A549 (cell line): ENCODE data around the gene ADAMTS14. TPM values are rescaled to one million over a fixed set of nuclear protein-coding genes. Genes with fewer than 3 reads are reported as not detected.

Source experiments
- ATAC-seq, 2 experiments: fragments of 200-7000 bp in 1 of 2; fragments of >200 bp in 1 of 2; cut with Nextera tagmentation in 1 of 2; cut with Tn5 transposase in 1 of 2; 3 replicates each; pipeline versions ENCODE4 v1.8.0 to v1.9.1; 2018 to 2020; ENCODE audit warnings: mild to moderate bottlenecking in 1 of 2, moderate library complexity in 1 of 2
- CTCF ChIA-PET: fragments of 300-600 bp; sonication (Branson Sonifier 250); formaldehyde crosslinking; extraction: SDS; loops from one replicate; lab custom pipeline; 2021; ENCODE audit warnings: antibody characterized with exemption, inconsistent platforms; lab: Yijun Ruan, JAX
- POLR2A ChIA-PET: fragments of 350-600 bp; formaldehyde crosslinking; extraction: SDS; loops from one replicate; lab custom pipeline; 2021; ENCODE audit warnings: antibody characterized with exemption, inconsistent platforms; lab: Yijun Ruan, JAX
- DNase-seq, 2 experiments: peaks; one replicate each; pipeline versions ENCODE4 v3.0.0 to v3.0.0-alpha.2; 2011 to 2016; ENCODE audit warnings: low read depth in 1 of 2, low spot score in 1 of 2
- FAIRE-seq: peaks from 2 replicates; lab custom pipeline; 2011; peaks lifted over from hg19 to GRCh38; lab: Jason Lieb, UNC
- H3K27ac ChIP-seq, 2 experiments: fragments of >200 bp; sonication (Bioruptor Twin); formaldehyde crosslinking; 3 replicates each; pipeline ENCODE4 v1.5.1; 2016 to 2017
- H3K4me1 ChIP-seq: fragments of >200 bp; sonication (Bioruptor Twin); formaldehyde crosslinking; 3 replicates; pipeline ENCODE4 v1.6.1; 2016
- H3K4me2 ChIP-seq: fragments of >200 bp; sonication (Bioruptor Twin); formaldehyde crosslinking; 3 replicates; pipeline ENCODE4 v1.6.1; 2016
- H3K4me3 ChIP-seq: fragments of >200 bp; sonication (Bioruptor Twin); formaldehyde crosslinking; 3 replicates; pipeline ENCODE4 v1.5.1; 2016
- H3K9me3 ChIP-seq: fragments of >200 bp; sonication (Bioruptor Twin); formaldehyde crosslinking; 3 replicates; pipeline ENCODE4 v1.6.1; 2016
- CBX2 ChIP-seq: fragments of 200-600 bp; sonication (generic); IDR thresholded peaks from 2 replicates; pipeline ENCODE4 v1.6.1; 2016; ENCODE audit warnings: low read depth, mild to moderate bottlenecking, borderline replicate concordance
- CEBPB ChIP-seq, 2 experiments: fragments of >200 bp in 1 of 2; sonication (Bioruptor Twin) in 1 of 2; formaldehyde crosslinking in 1 of 2; IDR thresholded peaks; 2 replicates each; pipeline ENCODE4 v1.6.1; 2012 to 2016
- EHF ChIP-seq: fragments of 250-450 bp; sonication (Bioruptor Pico); IDR thresholded peaks from 2 replicates; pipeline ENCODE4 v1.5.0; 2020; ENCODE audit warnings: mild to moderate bottlenecking
- EHMT2 ChIP-seq: fragments of 200-600 bp; sonication (generic); IDR thresholded peaks from 2 replicates; pipeline ENCODE4 v1.6.1; 2016; ENCODE audit warnings: antibody characterized with exemption, low read depth, mild to moderate bottlenecking, moderate library complexity
- FOSL2 ChIP-seq, 2 experiments: fragments of 450-650 bp in 1 of 2; fragments of >200 bp in 1 of 2; sonication (Bioruptor Twin) in 1 of 2; formaldehyde crosslinking; IDR thresholded peaks; 2 replicates each; pipeline versions ENCODE4 v1.5.0 to v1.6.1; 2016 to 2020; ENCODE audit warnings: mild to moderate bottlenecking in 1 of 2, moderate library complexity in 1 of 2
- GATA3 ChIP-seq: IDR thresholded peaks from 2 replicates; pipeline ENCODE4 v1.6.1; 2012; ENCODE audit warnings: borderline replicate concordance
- HDAC2 ChIP-seq: fragments of 200-600 bp; sonication (generic); IDR thresholded peaks from 2 replicates; pipeline ENCODE4 v1.6.1; 2016
- HOXA7 ChIP-seq: fragments of 250-450 bp; sonication (Bioruptor Pico); IDR thresholded peaks from 2 replicates; pipeline ENCODE4 v1.5.0; 2020; ENCODE audit warnings: mild to moderate bottlenecking, moderate library complexity
- HOXB13 ChIP-seq: fragments of 250-450 bp; sonication (Bioruptor Pico); IDR thresholded peaks from 2 replicates; pipeline ENCODE4 v1.5.0; 2020; ENCODE audit warnings: low read depth, mild to moderate bottlenecking, moderate library complexity
- HOXB5 ChIP-seq: fragments of 250-450 bp; sonication (Bioruptor Pico); IDR thresholded peaks from 2 replicates; pipeline ENCODE4 v1.5.0; 2020; ENCODE audit warnings: mild to moderate bottlenecking, moderate library complexity
- JUN ChIP-seq, 2 experiments: fragments of >200 bp; sonication (Bioruptor Twin); formaldehyde crosslinking; IDR thresholded peaks; 2 replicates in 1 of 2; 3 replicates in 1 of 2; pipeline ENCODE4 v1.6.1; 2016 to 2017
- KDM1A ChIP-seq: fragments of 200-600 bp; sonication (generic); IDR thresholded peaks from 2 replicates; pipeline ENCODE4 v1.6.1; 2016; ENCODE audit warnings: low read depth, mild to moderate bottlenecking
- KDM5A ChIP-seq: fragments of 200-600 bp; sonication (generic); IDR thresholded peaks from 2 replicates; pipeline ENCODE4 v1.6.1; 2016; ENCODE audit warnings: antibody characterized with exemption, mild to moderate bottlenecking
- MAFK ChIP-seq: fragments of 450-650 bp; IDR thresholded peaks from 2 replicates; pipeline ENCODE4 v1.6.1; 2014; ENCODE audit not compliant: partially characterized antibody
- NFE2L2 ChIP-seq: fragments of 150-350 bp; conservative IDR thresholded peaks from 2 replicates; pipeline ENCODE4 v1.6.1; 2014; ENCODE audit warnings: low read length
- SMC3 ChIP-seq: fragments of >200 bp; sonication (Bioruptor Twin); formaldehyde crosslinking; IDR thresholded peaks from 3 replicates; pipeline ENCODE4 v1.6.1; 2018; ENCODE audit warnings: inconsistent platforms
- ZFP36 ChIP-seq: fragments of 450-650 bp; IDR thresholded peaks from 2 replicates; pipeline ENCODE4 v1.6.1; 2014; ENCODE audit warnings: borderline replicate concordance; ENCODE audit not compliant: partially characterized antibody
- WGBS: methylation state at CpG from one replicate; pipeline ENCODE4 v1.1.6; 2017; ENCODE audit errors: missing lambda C conversion rate; 5-methylcytosine and 5-hydroxymethylcytosine counted together
- polyA plus RNA-seq, 4 experiments: library from polyadenylated mRNA; depleted of rRNA in 3 of 4; stranded (reverse); fragments of >200 nt; fragmentation: RNase III in 1 of 4; extraction: RNeasy Plus Mini Kit Qiagen cat#74134 plus additional on column Dnase treatment in 1 of 4; gene quantifications; 2 replicates in 3 of 4; 3 replicates in 1 of 4; pipeline ENCODE4 v1.2.3, GENCODE V29; 2011 to 2017
- TF ChIP-seq, protein P1 (sequence below): fragments of 450-650 bp; IDR thresholded peaks from 2 replicates; pipeline ENCODE4 v1.6.1; 2014; ENCODE audit warnings: antibody characterized with exemption
- TF ChIP-seq, protein P2 (sequence below): fragments of 150-350 bp; IDR thresholded peaks from 2 replicates; pipeline ENCODE4 v1.6.1; 2014; ENCODE audit warnings: low read depth, mild to moderate bottlenecking, low read length
- TF ChIP-seq, protein P3 (sequence below): fragments of 250-450 bp; sonication (Bioruptor Pico); IDR thresholded peaks from 2 replicates; pipeline ENCODE4 v1.5.0; 2021; ENCODE audit warnings: mild to moderate bottlenecking, moderate library complexity, borderline replicate concordance
- TF ChIP-seq, protein P4 (sequence below): fragments of >200 bp; sonication (Bioruptor Twin); formaldehyde crosslinking; IDR thresholded peaks from 3 replicates; pipeline ENCODE4 v1.6.1; 2016

ADAMTS14 gene
- polyA plus RNA-seq, 2 of the 4 experiments (the other 2 are of a cell fraction) = 0.03 TPM; not detected in 1

DNA sequence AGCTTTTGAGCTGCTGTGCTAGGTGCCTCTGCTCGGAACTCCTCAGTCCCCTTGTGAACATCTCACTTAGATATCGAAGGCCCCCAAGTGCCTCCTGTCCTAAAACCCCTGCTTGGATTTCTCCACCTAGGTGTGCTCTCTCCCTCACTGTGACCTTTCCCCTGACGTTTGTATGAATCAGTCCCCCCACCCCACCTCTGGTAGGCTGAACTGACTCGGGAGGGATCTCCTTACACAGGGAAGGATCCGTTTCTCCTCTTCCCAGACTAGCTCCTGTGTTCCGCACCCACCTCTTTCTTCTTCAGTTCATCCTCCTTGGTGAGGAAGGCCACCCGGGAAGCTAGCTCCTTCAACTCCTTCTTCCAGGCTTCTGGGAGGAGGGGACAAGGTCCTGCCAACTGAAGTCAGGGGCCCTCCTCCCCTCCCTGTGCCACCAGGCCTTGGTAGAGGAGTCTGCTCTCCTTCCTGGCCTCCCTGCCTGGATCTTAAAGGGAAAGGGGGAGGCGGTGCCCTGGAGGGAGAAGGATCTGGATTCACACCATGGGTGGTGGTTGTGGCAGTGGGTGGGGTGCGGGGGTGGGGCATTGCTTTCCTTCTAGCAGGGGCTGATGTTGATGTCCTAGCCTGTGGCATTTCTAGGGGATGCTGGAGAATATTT, 106.1 kb downstream of the ADAMTS14 start:
- TF ChIP-seq GATA3 (no peak), SMC3 (no peak), CEBPB (IDR thresholded peaks at IDR 0.05) (no peak), JUN (IDR thresholded peaks at IDR 0.05) (no peak)
- H3K9me3 ChIP-seq = no peaks in the 10 kb centered on the region
- whole genome bisulfite sequencing = 62% methylated on average over 8 of the region's 9 CpGs
- ChIA-PET CTCF (interaction anchor here (0.6 to 2.1 kb wide), 5 partner anchors 17 to 84 kb away, joined by 3 to 11 read pairs (median 3); no protein-coding TSS in a partner anchor), POLR2A (no interaction called here)
- no peaks in the 10 kb centered on the region for H3K4me1 ChIP-seq
- DNase-seq (no peak), FAIRE-seq (no peak), ATAC-seq (no peak)
- no peak overlapping the region for H3K4me2 ChIP-seq
- H3K27ac ChIP-seq = no peak overlapping the region
- H3K4me3 ChIP-seq = no peak overlapping the region

GRCh38 chr10:70779088-70779487, 106.8 kb downstream of the ADAMTS14 start:
- ChIA-PET CTCF (interaction anchor here (1.1 to 1.2 kb wide), 2 partner anchors 20 to 27 kb away, joined by 3 to 6 read pairs; no protein-coding TSS in a partner anchor), POLR2A (no interaction called here)
- WGBS = 11% methylated on average over 2 of the region's 2 CpGs
- H3K27ac ChIP-seq = no peak overlapping the region
- H3K9me3 ChIP-seq = no peaks in the 10 kb centered on the region
- no peak overlapping the region for H3K4me3 ChIP-seq
- no peak for FAIRE-seq
- H3K4me1 ChIP-seq = no peaks in the 10 kb centered on the region
- no peak for TF ChIP-seq KDM5A
- TF ChIP-seq, protein P1, sequence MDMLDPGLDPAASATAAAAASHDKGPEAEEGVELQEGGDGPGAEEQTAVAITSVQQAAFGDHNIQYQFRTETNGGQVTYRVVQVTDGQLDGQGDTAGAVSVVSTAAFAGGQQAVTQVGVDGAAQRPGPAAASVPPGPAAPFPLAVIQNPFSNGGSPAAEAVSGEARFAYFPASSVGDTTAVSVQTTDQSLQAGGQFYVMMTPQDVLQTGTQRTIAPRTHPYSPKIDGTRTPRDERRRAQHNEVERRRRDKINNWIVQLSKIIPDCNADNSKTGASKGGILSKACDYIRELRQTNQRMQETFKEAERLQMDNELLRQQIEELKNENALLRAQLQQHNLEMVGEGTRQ = 0 out of 2 replicates have a peak, but pooled peaks have one; percentile 6
- H3K4me2 ChIP-seq = no peak overlapping the region
- no peak for ATAC-seq
- no peak for DNase-seq

DNA sequence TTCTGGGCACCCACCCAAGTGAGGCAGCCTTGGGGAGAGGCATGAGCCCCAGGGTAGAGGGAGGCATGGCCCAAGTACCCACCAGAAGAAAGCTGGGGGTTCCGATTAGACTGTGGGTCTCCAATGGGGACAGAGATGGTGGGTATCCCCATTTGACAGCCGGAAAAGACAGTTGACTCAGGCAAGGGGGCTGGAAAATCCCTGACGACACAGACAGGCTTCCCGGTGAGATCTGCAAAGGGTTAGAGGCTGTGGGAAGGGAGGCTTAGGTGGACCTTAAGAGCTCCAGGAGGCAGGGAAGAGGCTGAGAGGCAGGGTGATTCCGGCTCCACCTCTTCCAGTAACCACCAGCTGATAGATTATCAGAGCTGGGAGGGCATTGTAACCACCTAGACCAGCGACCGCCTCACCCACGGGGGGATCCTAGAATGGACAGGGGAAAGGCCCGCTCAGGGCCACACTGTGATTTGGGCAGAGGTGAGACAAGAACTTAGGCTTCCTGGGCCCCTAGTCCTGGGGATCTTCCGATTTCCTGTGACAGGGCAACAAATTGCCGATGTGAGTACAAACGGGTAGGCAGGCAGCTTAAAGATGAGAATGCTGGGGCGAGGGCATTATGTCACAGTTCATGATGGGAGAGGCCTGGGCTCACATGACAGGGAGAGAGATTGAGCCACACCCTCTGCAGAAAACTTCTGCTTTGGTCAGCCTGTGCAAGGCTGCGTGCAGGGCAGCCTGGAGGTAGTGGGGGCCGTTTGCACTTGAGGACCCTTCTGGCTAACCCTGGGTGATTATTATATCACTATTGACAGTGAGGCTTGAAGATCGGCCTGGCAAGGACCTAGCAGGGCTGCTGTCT, 107.4 kb downstream of the ADAMTS14 start:
- no peak overlapping the region for H3K4me2 ChIP-seq
- TF ChIP-seq, protein P2, sequence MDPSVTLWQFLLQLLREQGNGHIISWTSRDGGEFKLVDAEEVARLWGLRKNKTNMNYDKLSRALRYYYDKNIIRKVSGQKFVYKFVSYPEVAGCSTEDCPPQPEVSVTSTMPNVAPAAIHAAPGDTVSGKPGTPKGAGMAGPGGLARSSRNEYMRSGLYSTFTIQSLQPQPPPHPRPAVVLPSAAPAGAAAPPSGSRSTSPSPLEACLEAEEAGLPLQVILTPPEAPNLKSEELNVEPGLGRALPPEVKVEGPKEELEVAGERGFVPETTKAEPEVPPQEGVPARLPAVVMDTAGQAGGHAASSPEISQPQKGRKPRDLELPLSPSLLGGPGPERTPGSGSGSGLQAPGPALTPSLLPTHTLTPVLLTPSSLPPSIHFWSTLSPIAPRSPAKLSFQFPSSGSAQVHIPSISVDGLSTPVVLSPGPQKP = no peak
- TF ChIP-seq NFE2L2 (no peak), EHF (CRISPR knock-in tag) (no peak), CEBPB (IDR thresholded peaks at IDR 0.05) (no peak), KDM1A (no peak)
- TF ChIP-seq, protein P3, sequence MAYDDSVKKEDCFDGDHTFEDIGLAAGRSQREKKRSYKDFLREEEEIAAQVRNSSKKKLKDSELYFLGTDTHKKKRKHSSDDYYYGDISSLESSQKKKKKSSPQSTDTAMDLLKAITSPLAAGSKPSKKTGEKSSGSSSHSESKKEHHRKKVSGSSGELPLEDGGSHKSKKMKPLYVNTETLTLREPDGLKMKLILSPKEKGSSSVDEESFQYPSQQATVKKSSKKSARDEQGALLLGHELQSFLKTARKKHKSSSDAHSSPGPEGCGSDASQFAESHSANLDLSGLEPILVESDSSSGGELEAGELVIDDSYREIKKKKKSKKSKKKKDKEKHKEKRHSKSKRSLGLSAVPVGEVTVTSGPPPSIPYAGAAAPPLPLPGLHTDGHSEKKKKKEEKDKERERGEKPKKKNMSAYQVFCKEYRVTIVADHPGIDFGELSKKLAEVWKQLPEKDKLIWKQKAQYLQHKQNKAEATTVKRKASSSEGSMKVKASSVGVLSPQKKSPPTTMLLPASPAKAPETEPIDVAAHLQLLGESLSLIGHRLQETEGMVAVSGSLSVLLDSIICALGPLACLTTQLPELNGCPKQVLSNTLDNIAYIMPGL = no peak
- POLR2A ChIA-PET = no interaction called here

DNA sequence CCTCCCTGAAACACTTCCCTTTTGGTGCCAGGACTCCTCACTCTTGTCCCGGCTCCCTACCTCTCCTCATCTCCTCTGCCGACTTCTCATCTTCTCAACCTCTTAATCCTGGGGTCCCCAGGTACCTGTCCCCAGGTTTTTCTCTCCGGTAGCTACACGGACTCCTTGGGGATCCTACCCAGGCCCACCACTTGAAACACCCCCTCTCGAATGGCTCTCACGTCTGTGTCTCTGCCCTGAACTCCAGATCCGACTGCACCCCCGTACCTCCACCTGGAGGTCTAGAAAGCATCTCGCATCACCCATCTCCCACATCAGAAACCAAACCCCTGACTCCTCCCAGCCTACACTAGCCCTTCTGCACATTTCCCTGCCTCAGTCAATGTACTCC, 108.1 kb downstream of the ADAMTS14 start:
- POLR2A ChIA-PET = no interaction called here
- FAIRE-seq (no peak), DNase-seq (no peak), ATAC-seq (no peak)
- no peak overlapping the region for H3K27ac ChIP-seq
- 81% methylated on average over 9 of the region's 9 CpGs for WGBS
- no peak overlapping the region for H3K4me2 ChIP-seq
- CTCF ChIA-PET = interaction anchor here (1.0 to 1.2 kb wide), 2 partner anchors 12 to 21 kb away, joined by 3 to 5 read pairs; no protein-coding TSS in a partner anchor
- no peaks in the 10 kb centered on the region for H3K4me1 ChIP-seq
- H3K9me3 ChIP-seq = no peaks in the 10 kb centered on the region
- no peak overlapping the region for H3K4me3 ChIP-seq
- TF ChIP-seq, protein P4, sequence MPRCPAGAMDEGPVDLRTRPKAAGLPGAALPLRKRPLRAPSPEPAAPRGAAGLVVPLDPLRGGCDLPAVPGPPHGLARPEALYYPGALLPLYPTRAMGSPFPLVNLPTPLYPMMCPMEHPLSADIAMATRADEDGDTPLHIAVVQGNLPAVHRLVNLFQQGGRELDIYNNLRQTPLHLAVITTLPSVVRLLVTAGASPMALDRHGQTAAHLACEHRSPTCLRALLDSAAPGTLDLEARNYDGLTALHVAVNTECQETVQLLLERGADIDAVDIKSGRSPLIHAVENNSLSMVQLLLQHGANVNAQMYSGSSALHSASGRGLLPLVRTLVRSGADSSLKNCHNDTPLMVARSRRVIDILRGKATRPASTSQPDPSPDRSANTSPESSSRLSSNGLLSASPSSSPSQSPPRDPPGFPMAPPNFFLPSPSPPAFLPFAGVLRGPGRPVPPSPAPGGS = no peak
- TF ChIP-seq HOXA7 (no peak), MAFK (no peak), EHMT2 (no peak), JUN (IDR thresholded peaks at IDR 0.05) (no peak), HOXB5 (no peak), ZFP36 (no peak), HOXB13 (CRISPR knock-in tag) (no peak), HDAC2 (no peak), CBX2 (no peak), FOSL2 (IDR thresholded peaks at IDR 0.05) (no peak), FOSL2 (CRISPR knock-in tag; IDR thresholded peaks at IDR 0.05) (no peak)
- TF ChIP-seq, protein P1 = no peak

More for the DNA sequence above, 107.4 kb downstream of the ADAMTS14 start:
- Histone ChIP-seq H3K27ac (no peak overlapping the region), H3K9me3 (no peaks in the 10 kb centered on the region), H3K4me1 (no peaks in the 10 kb centered on the region), H3K4me3 (no peak overlapping the region)
- CTCF ChIA-PET = interaction anchor here (1.0 to 1.2 kb wide), 2 partner anchors 13 to 21 kb away, joined by 3 to 6 read pairs; no protein-coding TSS in a partner anchor
- ATAC-seq (no peak), DNase-seq (no peak), FAIRE-seq (no peak)
- 67% methylated on average over 16 of the region's 16 CpGs for WGBS
